ENCODE results near the gene NUP98. TPM values are rescaled to one million over a fixed set of nuclear protein-coding genes. Genes with fewer than 3 reads are reported as not detected.

The NUP98 gene
- total RNA-seq, 1 donor from 2014 or later: 80.5 TPM

GRCh38 chr11:3722100-3722499 is 75.3 kb downstream of the NUP98 start:
- Histone ChIP-seq H3K27ac (no peak overlapping the region), H3K36me3 (peaks cover 99% of the 10 kb centered on the region), H3K9me3 (no peaks in the 10 kb centered on the region), H3K4me1 (no peaks in the 10 kb centered on the region), H3K27me3 (no peaks in the 10 kb centered on the region), H3K4me3 (no peak overlapping the region)
- intact Hi-C loops (cut with DNase I): loop anchor here (5.0 kb wide), 1 partner anchor 45 kb away; no protein-coding TSS in a partner anchor
- ATAC-seq (no peak), DNase-seq (no peak)
- no peak for TF ChIP-seq CTCF (IDR thresholded peaks at IDR 0.05)

GRCh38 chr11:3720997-3721396 is 76.4 kb downstream of the NUP98 start:
- no peak for TF ChIP-seq CTCF (IDR thresholded peaks at IDR 0.05)
- no peak overlapping the region for H3K4me3 ChIP-seq
- intact Hi-C loops (cut with DNase I): loop anchor here (5.0 kb wide), 1 partner anchor 46 kb away; no protein-coding TSS in a partner anchor
- H3K9me3 ChIP-seq: no peaks in the 10 kb centered on the region
- no peak overlapping the region for H3K27ac ChIP-seq
- no peak for DNase-seq
- ATAC-seq: no peak
- H3K36me3 ChIP-seq: peaks cover 99% of the 10 kb centered on the region
- no peaks in the 10 kb centered on the region for H3K27me3 ChIP-seq
- no peaks in the 10 kb centered on the region for H3K4me1 ChIP-seq

GRCh38 chr11:3712274-3712673 is 85.1 kb downstream of the NUP98 start:
- Histone ChIP-seq H3K9me3 (no peaks in the 10 kb centered on the region), H3K27ac (no peak overlapping the region), H3K36me3 (peaks cover 81% of the 10 kb centered on the region), H3K27me3 (no peaks in the 10 kb centered on the region), H3K4me1 (no peaks in the 10 kb centered on the region), H3K4me3 (no peak overlapping the region)
- no peak for TF ChIP-seq CTCF (IDR thresholded peaks at IDR 0.05)
- DNase-seq (no peak), ATAC-seq (no peak)
- intact Hi-C loops (cut with DNase I): no loop called here

- intact Hi-C loops (cut with DNase I): no loop called here
- Histone ChIP-seq H3K4me1 (no peaks in the 10 kb centered on the region), H3K27ac (no peak overlapping the region), H3K36me3 (peaks cover 80% of the 10 kb centered on the region), H3K27me3 (no peaks in the 10 kb centered on the region), H3K4me3 (no peak overlapping the region), H3K9me3 (no peaks in the 10 kb centered on the region)
- no peak for TF ChIP-seq CTCF (IDR thresholded peaks at IDR 0.05)
- no peak for ATAC-seq
- DNase-seq: no peak
These were observed 86.7 kb downstream of the NUP98 start for GRCh38 chr11:3710485-3711259.

GRCh38 chr11:3709977-3710376 is 87.4 kb downstream of the NUP98 start:
- Histone ChIP-seq H3K27ac (no peak overlapping the region), H3K4me1 (no peaks in the 10 kb centered on the region), H3K9me3 (no peaks in the 10 kb centered on the region), H3K36me3 (peaks cover 80% of the 10 kb centered on the region), H3K4me3 (no peak overlapping the region), H3K27me3 (no peaks in the 10 kb centered on the region)
- DNase-seq (no peak), ATAC-seq (no peak)
- intact Hi-C loops (cut with DNase I): no loop called here
- no peak for TF ChIP-seq CTCF (IDR thresholded peaks at IDR 0.05)
